DOHH2 (cell line): ENCODE data around the gene CPT1B.
A peak's percentile ranks its signal among the peaks of the same experiment; 100 is the strongest.

Source experiments
- H3F3A ChIP-seq: fragments of 200-600 bp; sonication (generic), shearing (Covaris generic); 2 replicates; pipeline ENCODE4 v1.6.0; 2016; ENCODE audit warnings: antibody characterized with exemption, mild to moderate bottlenecking; ENCODE audit not compliant: control insufficient read depth, insufficient read depth
- H3K27ac ChIP-seq: fragments of 200-600 bp; sonication (generic); 2 replicates; pipeline ENCODE4 v1.5.1; 2014; ENCODE audit warnings: low read depth, mild to moderate bottlenecking, low read length, moderate library complexity
- H3K27me3 ChIP-seq: fragments of 200-600 bp; sonication (generic); 2 replicates; pipeline ENCODE4 v1.6.1; 2014; ENCODE audit warnings: mild to moderate bottlenecking, low read length, mixed read lengths; ENCODE audit not compliant: control insufficient read depth
- H3K36me3 ChIP-seq: fragments of 200-600 bp; sonication (generic); 2 replicates; pipeline ENCODE4 v1.6.1; 2014; ENCODE audit warnings: mild to moderate bottlenecking, low read length, moderate library complexity, mixed read lengths; ENCODE audit not compliant: control insufficient read depth
- H3K4me1 ChIP-seq: fragments of 200-600 bp; sonication (generic); 2 replicates; pipeline ENCODE4 v1.6.1; 2014; ENCODE audit warnings: mild to moderate bottlenecking, low read length, mixed read lengths; ENCODE audit not compliant: control insufficient read depth
- H3K4me2 ChIP-seq: fragments of 200-600 bp; sonication (generic); 2 replicates; pipeline ENCODE4 v1.6.0; 2014; ENCODE audit warnings: mild to moderate bottlenecking, low read length, moderate library complexity
- H3K4me3 ChIP-seq: fragments of 200-600 bp; sonication (generic); 2 replicates; pipeline ENCODE4 v1.5.1; 2014; ENCODE audit warnings: mild to moderate bottlenecking, low read length, mixed read lengths
- H3K79me2 ChIP-seq: fragments of 200-600 bp; sonication (generic); 2 replicates; pipeline ENCODE4 v1.6.1; 2014; ENCODE audit warnings: mild to moderate bottlenecking, low read length, mixed read lengths; ENCODE audit not compliant: control insufficient read depth
- H3K9me2 ChIP-seq: fragments of 200-600 bp; sonication (generic); replicated peaks from 2 replicates; pipeline ENCODE4 v1.6.1; 2014; ENCODE audit warnings: mild to moderate bottlenecking, low read length, mixed read lengths; ENCODE audit not compliant: control insufficient read depth
- H3K9me3 ChIP-seq: fragments of 200-600 bp; sonication (generic); 2 replicates; pipeline ENCODE4 v1.6.1; 2014; ENCODE audit warnings: antibody characterized with exemption, low read length, mixed read lengths; ENCODE audit not compliant: control insufficient read depth, insufficient read depth
- H4K20me1 ChIP-seq: fragments of 200-600 bp; sonication (generic); 2 replicates; pipeline ENCODE4 v1.6.0; 2014; ENCODE audit warnings: low read depth, mild to moderate bottlenecking, antibody characterized with exemption, low read length, moderate library complexity; ENCODE audit not compliant: control insufficient read depth, insufficient read depth
- CTCF ChIP-seq: fragments of 200-600 bp; sonication (generic); IDR thresholded peaks from one replicate; pipeline ENCODE4 v1.5.1; 2014; ENCODE audit warnings: antibody characterized with exemption, mild to moderate bottlenecking, low read depth, low read length; ENCODE audit not compliant: poor library complexity, severe bottlenecking
- EZH2phosphoT487 ChIP-seq: fragments of 200-600 bp; sonication (generic); IDR thresholded peaks from 2 replicates; pipeline ENCODE4 v1.6.1; 2017; ENCODE audit warnings: borderline replicate concordance, mild to moderate bottlenecking, antibody characterized with exemption, low read length, moderate library complexity, mixed read lengths

CPT1B gene

DNA sequence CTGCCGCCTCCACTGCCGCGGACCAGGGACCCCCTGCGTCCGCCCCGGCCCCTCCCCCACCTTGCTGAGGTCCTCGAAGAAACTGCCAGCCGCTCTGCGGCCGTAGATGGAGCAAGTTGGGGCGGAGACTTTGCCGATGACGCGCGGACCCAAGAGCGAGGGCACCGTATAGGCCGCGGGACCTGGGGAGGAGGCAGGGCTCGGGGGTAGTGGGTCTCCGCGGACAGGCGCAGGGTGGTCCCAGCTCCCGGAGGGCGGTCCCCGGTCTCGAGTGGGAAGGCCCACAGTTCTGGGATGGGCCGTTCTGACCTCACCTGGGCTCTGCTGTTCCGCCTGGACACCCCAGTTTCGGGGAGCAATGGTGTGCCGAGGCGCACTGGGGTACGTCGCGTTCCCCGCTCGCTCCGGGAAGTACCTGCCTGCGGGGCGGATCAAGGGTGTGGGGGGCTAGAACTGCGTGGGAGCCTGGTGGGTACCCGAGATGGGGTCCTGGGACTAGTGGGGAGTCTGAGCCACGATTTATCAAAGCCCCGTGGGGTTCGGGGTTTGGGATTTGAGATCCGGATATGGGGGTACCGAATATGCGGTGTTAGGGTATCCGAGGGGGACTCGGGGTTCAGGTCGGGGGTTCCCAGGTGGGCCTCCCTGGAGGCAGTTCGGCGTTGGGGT lies 47.2 kb downstream of the CPT1B start:
- Histone ChIP-seq H3K4me1 (peaks cover 63% of the 10 kb centered on the region), H3K9me2 (no peaks in the 10 kb centered on the region), H3F3A (peaks cover 50% of the 10 kb centered on the region), H3K4me3 (peak overlapping the region; percentile 91), H3K79me2 (peaks cover 24% of the 10 kb centered on the region), H3K4me2 (peak overlapping the region; percentile 94), H3K27me3 (no peaks in the 10 kb centered on the region), H3K36me3 (peaks cover 2% of the 10 kb centered on the region; the same call in 1 of the 2 replicates), H3K9me3 (no peaks in the 10 kb centered on the region), H3K27ac (peak overlapping the region; percentile 97), H4K20me1 (no peaks in the 10 kb centered on the region)
- TF ChIP-seq EZH2phosphoT487 (no peak), CTCF (peak; percentile 9)

DNA sequence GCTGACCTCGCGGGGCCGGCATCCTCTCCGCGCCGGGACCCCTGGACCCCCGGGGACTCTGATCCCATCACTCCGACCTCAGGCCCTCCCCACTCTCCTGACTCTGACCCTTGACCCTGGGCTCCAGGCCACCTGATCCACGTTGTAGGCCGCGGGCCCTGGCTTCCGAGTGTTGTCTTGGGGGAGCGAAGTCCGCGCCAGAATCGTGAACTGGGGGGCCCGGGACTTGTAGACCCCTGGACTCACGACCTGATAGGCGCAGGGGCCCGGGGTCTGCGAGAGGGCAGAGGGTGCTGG lies 47.7 kb downstream of the CPT1B start:
- no peaks in the 10 kb centered on the region for H4K20me1 ChIP-seq
- no peaks in the 10 kb centered on the region for H3K9me3 ChIP-seq
- H3K79me2 ChIP-seq: peaks cover 24% of the 10 kb centered on the region
- H3K9me2 ChIP-seq: no peaks in the 10 kb centered on the region
- peak overlapping the region; percentile 91 for H3K4me3 ChIP-seq
- H3K27me3 ChIP-seq: no peaks in the 10 kb centered on the region
- peaks cover 5% of the 10 kb centered on the region; the same call in 1 of the 2 replicates for H3K36me3 ChIP-seq
- peaks cover 46% of the 10 kb centered on the region for H3F3A ChIP-seq
- peak overlapping the region; percentile 94 for H3K4me2 ChIP-seq
- H3K4me1 ChIP-seq: peaks cover 58% of the 10 kb centered on the region
- TF ChIP-seq EZH2phosphoT487: no peak
- no peak for TF ChIP-seq CTCF
- peak overlapping the region; percentile 97 for H3K27ac ChIP-seq

GRCh38 chr22:50529897-50530579 lies 48.2 kb downstream of the CPT1B start, which contains the start of gene TYMP:
TYMP (minus strand) TSS chr22:50530012; CDS start chr22:50529709, 303 bp downstream.
- H3F3A ChIP-seq: peaks cover 41% of the 10 kb centered on the region
- no peaks in the 10 kb centered on the region for H3K27me3 ChIP-seq
- peaks cover 53% of the 10 kb centered on the region for H3K4me1 ChIP-seq
- peaks cover 5% of the 10 kb centered on the region; the same call in 1 of the 2 replicates for H3K36me3 ChIP-seq
- peaks cover 26% of the 10 kb centered on the region for H3K79me2 ChIP-seq
- H3K4me3 ChIP-seq: peak within 1 kb of the TSS; percentile 91
- H3K4me2 ChIP-seq: peak within 1 kb of the TSS; percentile 94
- H4K20me1 ChIP-seq: no peaks in the 10 kb centered on the region
- peak within 1 kb of the TSS; percentile 97 for H3K27ac ChIP-seq
- H3K9me2 ChIP-seq: no peaks in the 10 kb centered on the region
- TF ChIP-seq CTCF: no peak
- no peak for TF ChIP-seq EZH2phosphoT487
- H3K9me3 ChIP-seq: no peaks in the 10 kb centered on the region
